WERI-Rb-1 (cell line): ENCODE results near the gene CYB561D2.

Experiments
- DNase-seq: peaks from one replicate; pipeline ENCODE4 v3.0.0-alpha.2; 2020
- H3K27ac ChIP-seq: fragments of 250-450 bp; sonication (Bioruptor Pico); 2 replicates; pipeline ENCODE4 v1.5.1; 2020; ENCODE audit warnings: mild to moderate bottlenecking, moderate library complexity
- H3K27me3 ChIP-seq: fragments of 250-450 bp; sonication (Bioruptor Pico); 2 replicates; pipeline ENCODE4 v1.5.1; 2021; ENCODE audit warnings: mild to moderate bottlenecking, low read depth, moderate library complexity; ENCODE audit not compliant: insufficient read depth, severe bottlenecking
- H3K36me3 ChIP-seq: fragments of 250-450 bp; sonication (Bioruptor Pico); 2 replicates; pipeline ENCODE4 v1.5.1; 2020; ENCODE audit warnings: mild to moderate bottlenecking, moderate library complexity
- H3K4me3 ChIP-seq: 2 replicates; pipeline ENCODE4 v1.5.1; 2011; ENCODE audit warnings: low read depth, mild to moderate bottlenecking, control low read depth, low read length
- H3K9me3 ChIP-seq: fragments of 250-450 bp; sonication (Bioruptor Pico); 2 replicates; pipeline ENCODE4 v1.5.1; 2021; ENCODE audit warnings: mild to moderate bottlenecking, moderate library complexity; ENCODE audit not compliant: severe bottlenecking
- CTCF ChIP-seq: IDR thresholded peaks from 2 replicates; pipeline ENCODE4 v1.5.1; 2011; ENCODE audit warnings: low read depth, mild to moderate bottlenecking, control low read depth, inconsistent platforms, low read length

The CYB561D2 gene

GRCh38 chr3:50341996-50342650 lies 8.5 kb upstream of the CYB561D2 start:
- DNase-seq, result no peak
- no peak for TF ChIP-seq CTCF
- Histone ChIP-seq H3K9me3 (no peaks in the 10 kb centered on the region), H3K27ac (no peak overlapping the region), H3K27me3 (no peaks in the 10 kb centered on the region), H3K36me3 (peaks cover 4% of the 10 kb centered on the region), H3K4me3 (no peak overlapping the region)

GRCh38 chr3:50342813-50343633 lies 7.6 kb upstream of the CYB561D2 start:
- Histone ChIP-seq H3K9me3 (no peaks in the 10 kb centered on the region), H3K27ac (no peak overlapping the region), H3K4me3 (no peak overlapping the region), H3K36me3 (peaks cover 12% of the 10 kb centered on the region), H3K27me3 (no peaks in the 10 kb centered on the region)
- peak; percentile 66 for TF ChIP-seq CTCF
- DNase-seq, result peak; percentile 64

- peaks cover 28% of the 10 kb centered on the region for H3K36me3 ChIP-seq
- no peaks in the 10 kb centered on the region for H3K27me3 ChIP-seq
- peak overlapping the region; percentile 46 for H3K4me3 ChIP-seq
- no peak overlapping the region for H3K27ac ChIP-seq
- DNase-seq, result no peak
- TF ChIP-seq CTCF, result no peak
- H3K9me3 ChIP-seq, result no peaks in the 10 kb centered on the region
These were observed 5.7 kb upstream of the CYB561D2 start for GRCh38 chr3:50345008-50345407.

- Histone ChIP-seq H3K27me3 (no peaks in the 10 kb centered on the region), H3K9me3 (no peaks in the 10 kb centered on the region), H3K27ac (no peak within 1 kb of the TSS), H3K36me3 (peaks cover 28% of the 10 kb centered on the region), H3K4me3 (peak within 1 kb of the TSS; percentile 46)
- TF ChIP-seq CTCF, result no peak
- DNase-seq, result peak; percentile 84
These were observed 5.0 kb upstream of the CYB561D2 start, which contains the start of gene ZMYND10 for GRCh38 chr3:50345586-50346234. TSS of gene ZMYND10 (minus strand) at chr3:50345732. CDS start at chr3:50345579, 153 bp downstream.

GRCh38 chr3:50347187-50347813 lies 3.4 kb upstream of the CYB561D2 start:
- H3K27ac ChIP-seq, result no peak overlapping the region
- H3K9me3 ChIP-seq, result no peaks in the 10 kb centered on the region
- H3K27me3 ChIP-seq, result no peaks in the 10 kb centered on the region
- peaks cover 28% of the 10 kb centered on the region for H3K36me3 ChIP-seq
- no peak overlapping the region for H3K4me3 ChIP-seq
- DNase-seq, result peak; percentile 66
- TF ChIP-seq CTCF, result peak; percentile 51
